22Rv1 (cell line): ENCODE data around the gene TTC31.

Source experiments
- ZFX ChIP-seq: fragments of 450-650 bp; IDR thresholded peaks from 2 replicates; pipeline ENCODE4 v1.6.1; 2017; ENCODE audit warnings: antibody characterized with exemption, borderline replicate concordance
- TF ChIP-seq, protein P1 (sequence below): fragments of 450-650 bp; IDR thresholded peaks from 2 replicates; pipeline ENCODE4 v1.5.1; 2017; ENCODE audit warnings: mild to moderate bottlenecking

GRCh38 chr2:74524005-74524404, 41.1 kb downstream of the TTC31 start:
- TF ChIP-seq, protein P1, sequence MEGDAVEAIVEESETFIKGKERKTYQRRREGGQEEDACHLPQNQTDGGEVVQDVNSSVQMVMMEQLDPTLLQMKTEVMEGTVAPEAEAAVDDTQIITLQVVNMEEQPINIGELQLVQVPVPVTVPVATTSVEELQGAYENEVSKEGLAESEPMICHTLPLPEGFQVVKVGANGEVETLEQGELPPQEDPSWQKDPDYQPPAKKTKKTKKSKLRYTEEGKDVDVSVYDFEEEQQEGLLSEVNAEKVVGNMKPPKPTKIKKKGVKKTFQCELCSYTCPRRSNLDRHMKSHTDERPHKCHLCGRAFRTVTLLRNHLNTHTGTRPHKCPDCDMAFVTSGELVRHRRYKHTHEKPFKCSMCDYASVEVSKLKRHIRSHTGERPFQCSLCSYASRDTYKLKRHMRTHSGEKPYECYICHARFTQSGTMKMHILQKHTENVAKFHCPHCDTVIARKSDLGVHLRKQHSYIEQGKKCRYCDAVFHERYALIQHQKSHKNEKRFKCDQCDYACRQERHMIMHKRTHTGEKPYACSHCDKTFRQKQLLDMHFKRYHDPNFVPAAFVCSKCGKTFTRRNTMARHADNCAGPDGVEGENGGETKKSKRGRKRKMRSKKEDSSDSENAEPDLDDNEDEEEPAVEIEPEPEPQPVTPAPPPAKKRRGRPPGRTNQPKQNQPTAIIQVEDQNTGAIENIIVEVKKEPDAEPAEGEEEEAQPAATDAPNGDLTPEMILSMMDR = no peak
- no peak for TF ChIP-seq ZFX
